Osteoblast (primary cell): ENCODE measurements around the gene SUPV3L1. TPM values are rescaled to one million over a fixed set of nuclear protein-coding genes. Genes with fewer than 3 reads are reported as not detected.

Source experiments
- DNase-seq: peaks from one replicate; pipeline ENCODE4 v3.0.0; 2011; ENCODE audit warnings: low spot score, mixed read lengths; ENCODE audit not compliant: insufficient read length; ENCODE audit errors: missing footprints
- H2AFZ ChIP-seq: 2 replicates; pipeline ENCODE4 v1.6.0; 2011; ENCODE audit warnings: mild to moderate bottlenecking, low read length
- H3K27ac ChIP-seq: 2 replicates; pipeline ENCODE4 v1.5.1; 2011; ENCODE audit warnings: mild to moderate bottlenecking, low read depth, low read length, moderate library complexity
- H3K27me3 ChIP-seq: 2 replicates; pipeline ENCODE4 v1.6.0; 2012; ENCODE audit warnings: mild to moderate bottlenecking, control low read depth, inconsistent platforms, low read length, moderate library complexity; ENCODE audit not compliant: insufficient read depth
- H3K36me3 ChIP-seq: 2 replicates; pipeline ENCODE4 v1.5.1; 2011; ENCODE audit warnings: mild to moderate bottlenecking, low read length, control low read depth, moderate library complexity; ENCODE audit not compliant: insufficient read depth
- H3K4me1 ChIP-seq: 2 replicates; pipeline ENCODE4 v1.5.1; 2011; ENCODE audit warnings: mild to moderate bottlenecking, low read length, control low read depth, moderate library complexity; ENCODE audit not compliant: insufficient read depth
- H3K4me2 ChIP-seq: 2 replicates; pipeline ENCODE4 v1.6.0; 2011; ENCODE audit warnings: mild to moderate bottlenecking, low read length; ENCODE audit not compliant: insufficient read depth
- H3K4me3 ChIP-seq: fragments of 200-600 bp; sonication (generic); 3 replicates; pipeline ENCODE4 v1.5.1; 2012; ENCODE audit warnings: mild to moderate bottlenecking, low read length, inconsistent platforms; ENCODE audit not compliant: insufficient read depth
- H3K79me2 ChIP-seq: 2 replicates; pipeline ENCODE4 v1.6.0; 2012; ENCODE audit warnings: mild to moderate bottlenecking, low read length, control low read depth, inconsistent platforms; ENCODE audit not compliant: insufficient read depth
- H3K9me3 ChIP-seq: 2 replicates; pipeline ENCODE4 v1.5.1; 2011; ENCODE audit warnings: low read depth, low read length, control low read depth
- H4K20me1 ChIP-seq: 2 replicates; pipeline ENCODE4 v1.6.0; 2012; ENCODE audit warnings: mild to moderate bottlenecking, low read length, control low read depth; ENCODE audit not compliant: insufficient read depth
- CTCF ChIP-seq: IDR thresholded peaks from 2 replicates; pipeline ENCODE4 v1.5.1; 2011; ENCODE audit warnings: mild to moderate bottlenecking, low read depth, low read length, moderate library complexity; ENCODE audit errors: extremely low read depth
- total RNA-seq: library from RNA; depleted of rRNA; stranded (reverse); fragments of >200 nt; gene quantifications from 2 replicates; pipeline ENCODE4 v1.2.3, GENCODE V29; 2012

The SUPV3L1 gene
- total RNA-seq, 1 donor, result 34.7 TPM

- H4K20me1 ChIP-seq, result peaks cover 4% of the 10 kb centered on the region
- peaks cover 55% of the 10 kb centered on the region for H3K79me2 ChIP-seq
- peak overlapping the region; percentile 100 for H3K4me3 ChIP-seq
- peaks cover 19% of the 10 kb centered on the region for H3K4me1 ChIP-seq
- H3K27me3 ChIP-seq, result no peaks in the 10 kb centered on the region
- peak overlapping the region; percentile 100 for H3K27ac ChIP-seq
- H3K4me2 ChIP-seq, result peak overlapping the region; percentile 99
- TF ChIP-seq CTCF, result no peak
- H2AFZ ChIP-seq, result peak overlapping the region; percentile 97
- no peak for DNase-seq
- H3K36me3 ChIP-seq, result no peaks in the 10 kb centered on the region
- H3K9me3 ChIP-seq, result no peaks in the 10 kb centered on the region
Measured at GRCh38 chr10:69180525-69181204, 631 bp downstream of the SUPV3L1 start.

GRCh38 chr10:69181433-69181832, 1.4 kb downstream of the SUPV3L1 start:
- H2AFZ ChIP-seq, result peak overlapping the region; percentile 97
- peaks cover 4% of the 10 kb centered on the region for H3K36me3 ChIP-seq
- no peak for DNase-seq
- H3K79me2 ChIP-seq, result peaks cover 59% of the 10 kb centered on the region
- peak overlapping the region; percentile 99 for H3K4me2 ChIP-seq
- peak overlapping the region; percentile 100 for H3K4me3 ChIP-seq
- no peaks in the 10 kb centered on the region for H3K9me3 ChIP-seq
- TF ChIP-seq CTCF, result no peak
- peaks cover 4% of the 10 kb centered on the region for H4K20me1 ChIP-seq
- peaks cover 19% of the 10 kb centered on the region for H3K4me1 ChIP-seq
- H3K27me3 ChIP-seq, result no peaks in the 10 kb centered on the region
- peak overlapping the region; percentile 100 for H3K27ac ChIP-seq

GRCh38 chr10:69182005-69182404, 2.0 kb downstream of the SUPV3L1 start:
- Histone ChIP-seq H3K4me2 (no peak overlapping the region), H3K79me2 (peaks cover 64% of the 10 kb centered on the region)

More at GRCh38 chr10:69182005-69182404, 2.0 kb downstream of the SUPV3L1 start:
- Histone ChIP-seq H3K36me3 (peaks cover 10% of the 10 kb centered on the region), H3K4me1 (peaks cover 19% of the 10 kb centered on the region), H4K20me1 (peaks cover 4% of the 10 kb centered on the region), H3K4me3 (no peak overlapping the region), H3K27ac (no peak overlapping the region), H3K27me3 (no peaks in the 10 kb centered on the region), H3K9me3 (no peaks in the 10 kb centered on the region), H2AFZ (no peak overlapping the region)
- DNase-seq, result no peak
- no peak for TF ChIP-seq CTCF
